Neuronal stem cell (in vitro differentiated cells): ENCODE results near the gene SMIM43.
A peak's percentile ranks its signal among the peaks of the same experiment; 100 is the strongest.

Experiments used
- DNase-seq: peaks from one replicate; pipeline ENCODE4 v3.0.0-alpha.2; 2013; ENCODE audit warnings: low spot score
- H2AFZ ChIP-seq: one replicate; pipeline ENCODE4 v1.6.1; 2013; ENCODE audit warnings: mild to moderate bottlenecking, low read length, inconsistent platforms
- H2AK5ac ChIP-seq: 2 replicates; pipeline ENCODE4 v1.6.1; 2013; ENCODE audit warnings: low read depth, mild to moderate bottlenecking, inconsistent platforms, low read length, moderate library complexity, mixed read lengths
- H2BK120ac ChIP-seq: 2 replicates; pipeline ENCODE4 v1.6.1; 2013; ENCODE audit warnings: low read depth, mild to moderate bottlenecking, inconsistent platforms, low read length, moderate library complexity, mixed read lengths
- H2BK12ac ChIP-seq: one replicate; pipeline ENCODE4 v1.6.1; 2013; ENCODE audit warnings: low read length, inconsistent platforms
- H2BK15ac ChIP-seq: 2 replicates; pipeline ENCODE4 v1.6.1; 2013; ENCODE audit warnings: mild to moderate bottlenecking, low read length, inconsistent platforms, mixed read lengths
- H2BK5ac ChIP-seq: one replicate; pipeline ENCODE4 v1.6.1; 2013; ENCODE audit warnings: inconsistent platforms, mild to moderate bottlenecking, low read length, moderate library complexity
- H3K14ac ChIP-seq: one replicate; pipeline ENCODE4 v1.6.1; 2013; ENCODE audit warnings: low read length, inconsistent platforms
- H3K18ac ChIP-seq: 2 replicates; pipeline ENCODE4 v1.6.1; 2013; ENCODE audit warnings: low read length, inconsistent platforms
- H3K23ac ChIP-seq: 2 replicates; pipeline ENCODE4 v1.6.1; 2013; ENCODE audit warnings: low read depth, mild to moderate bottlenecking, mixed read lengths, low read length, inconsistent platforms; ENCODE audit not compliant: poor library complexity
- H3K27ac ChIP-seq: replicated peaks from 3 replicates; pipeline ENCODE4 v1.5.1; 2013; ENCODE audit warnings: low read length, inconsistent platforms
- H3K27me3 ChIP-seq, 3 experiments: 2 replicates each; pipeline ENCODE4 v1.6.1; 2013; ENCODE audit warnings: low read length in 3 of 3, mild to moderate bottlenecking in 2 of 3, inconsistent platforms in 1 of 3, low read depth in 1 of 3, mixed read lengths in 1 of 3, moderate library complexity in 1 of 3; ENCODE audit not compliant: control insufficient read depth in 3 of 3, insufficient read depth in 3 of 3
- H3K36me3 ChIP-seq, 2 donors: replicated peaks in 1 of 2; 2 replicates each; pipeline ENCODE4 v1.6.1; 2013; ENCODE audit warnings: low read length in 2 of 2; ENCODE audit not compliant: control insufficient read depth in 2 of 2, insufficient read depth in 2 of 2
- H3K4ac ChIP-seq: 2 replicates; pipeline ENCODE4 v1.6.1; 2013; ENCODE audit warnings: inconsistent platforms, mild to moderate bottlenecking, low read length, moderate library complexity
- H3K4me1 ChIP-seq, 2 donors: 1 replicate in 1 of 2; 2 replicates in 1 of 2; pipeline ENCODE4 v1.6.1; 2013; ENCODE audit warnings: low read length in 2 of 2, low read depth in 1 of 2; ENCODE audit not compliant: control insufficient read depth in 2 of 2, insufficient read depth in 1 of 2
- H3K4me2 ChIP-seq: one replicate; pipeline ENCODE4 v1.6.1; 2013; ENCODE audit warnings: mild to moderate bottlenecking, low read length, inconsistent platforms; ENCODE audit not compliant: insufficient read depth, poor library complexity, severe bottlenecking
- H3K4me3 ChIP-seq, 2 donors: 2 replicates each; pipeline ENCODE4 v1.5.1; 2013; ENCODE audit warnings: low read length in 2 of 2, mild to moderate bottlenecking in 2 of 2, inconsistent platforms in 1 of 2, moderate library complexity in 1 of 2
- H3K79me1 ChIP-seq: one replicate; pipeline ENCODE4 v1.6.1; 2013; ENCODE audit warnings: low read depth, mild to moderate bottlenecking, inconsistent platforms, low read length, moderate library complexity
- H3K9ac ChIP-seq: one replicate; pipeline ENCODE4 v1.6.1; 2013; ENCODE audit warnings: mild to moderate bottlenecking, low read depth, low read length, inconsistent platforms; ENCODE audit not compliant: poor library complexity
- H3K9me3 ChIP-seq, 2 donors: replicated peaks in 1 of 2; 2 replicates each; pipeline versions ENCODE3 to v1.6.1; 2013; ENCODE audit warnings: low read length in 2 of 2, mild to moderate bottlenecking in 2 of 2, inconsistent platforms in 1 of 2, low read depth in 1 of 2, mixed read lengths in 1 of 2, moderate library complexity in 1 of 2; ENCODE audit not compliant: control insufficient read depth in 2 of 2, insufficient read depth in 1 of 2
- H4K8ac ChIP-seq: one replicate; pipeline ENCODE4 v1.6.1; 2013; ENCODE audit warnings: low read depth, mild to moderate bottlenecking, inconsistent platforms, low read length, moderate library complexity
- H4K91ac ChIP-seq: one replicate; pipeline ENCODE4 v1.6.1; 2013; ENCODE audit warnings: low read length, low read depth, mild to moderate bottlenecking, inconsistent platforms; ENCODE audit not compliant: poor library complexity
- WGBS, 2 donors: extraction: QIAGEN DNeasy Blood & Tissue Kit; methylation state at CpG; one replicate each; pipeline ENCODE4 v1.1.7; 2013; ENCODE audit warnings: missing lambda C conversion rate in 2 of 2, mixed read lengths in 1 of 2; ENCODE audit not compliant: insufficient read length in 2 of 2, insufficient replicate concordance in 1 of 2; ENCODE audit errors: extremely low coverage in 2 of 2; 5-methylcytosine and 5-hydroxymethylcytosine counted together

The SMIM43 gene

GRCh38 chr4:121784401-121784800 is 19.4 kb upstream of the SMIM43 start:
- H3K79me1 ChIP-seq = no peaks in the 10 kb centered on the region
- no peak for DNase-seq

GRCh38 chr4:121783210-121783609 is 18.2 kb upstream of the SMIM43 start:
- Histone ChIP-seq H3K4me1 (peaks cover 0 to 2% of the 10 kb centered on the region in 2 donors), H3K9me3 (no peaks in the 10 kb centered on the region), H3K4me2 (no peak overlapping the region), H3K9ac (no peak overlapping the region), H4K8ac (no peak overlapping the region), H3K27me3 (peaks cover 0 to 3% (median 0%) of the 10 kb centered on the region in 3 experiments), H2AK5ac (no peak overlapping the region), H4K91ac (no peak overlapping the region), H3K27ac (no peak overlapping the region), H3K4ac (no peak overlapping the region), H2BK120ac (no peak overlapping the region), H2BK15ac (no peak overlapping the region), H2BK12ac (no peak overlapping the region), H3K23ac (no peak overlapping the region), H2AFZ (no peak overlapping the region), H3K79me1 (no peaks in the 10 kb centered on the region), H3K14ac (no peak overlapping the region), H3K4me3 (no peak overlapping the region), H3K18ac (no peak overlapping the region), H2BK5ac (no peak overlapping the region), H3K36me3 (no peaks in the 10 kb centered on the region)
- DNase-seq = no peak
- no CpG with 5 or more reads among the region's 1 CpG for WGBS, 2 donors

More at GRCh38 chr4:121784401-121784800, 19.4 kb upstream of the SMIM43 start:
- Histone ChIP-seq H4K8ac (no peak overlapping the region), H3K18ac (no peak overlapping the region), H3K4me2 (no peak overlapping the region), H3K27ac (no peak overlapping the region), H3K4me3 (no peak overlapping the region), H3K23ac (no peak overlapping the region), H3K36me3 (no peaks in the 10 kb centered on the region), H3K14ac (no peak overlapping the region), H3K27me3 (peaks cover 0 to 3% (median 0%) of the 10 kb centered on the region in 3 experiments), H4K91ac (no peak overlapping the region), H2AFZ (no peak overlapping the region), H3K4ac (no peak overlapping the region), H2AK5ac (no peak overlapping the region), H2BK12ac (no peak overlapping the region), H3K4me1 (peaks cover 0 to 2% of the 10 kb centered on the region in 2 donors), H3K9ac (no peak overlapping the region), H2BK120ac (no peak overlapping the region), H3K9me3 (no peaks in the 10 kb centered on the region), H2BK5ac (no peak overlapping the region), H2BK15ac (no peak overlapping the region)
- no CpG with 5 or more reads among the region's 1 CpG for WGBS, 2 donors

GRCh38 chr4:121778991-121779628 is 14.1 kb upstream of the SMIM43 start:
- no peak overlapping the region for H2BK120ac ChIP-seq
- H2BK5ac ChIP-seq = no peak overlapping the region
- H3K27me3 ChIP-seq = peaks cover 0 to 29% (median 0%) of the 10 kb centered on the region in 3 experiments
- H3K4me2 ChIP-seq = no peak overlapping the region
- no peak overlapping the region for H2AK5ac ChIP-seq
- WGBS, 2 donors = no CpG with 5 or more reads among the region's 8 CpGs
- H3K18ac ChIP-seq = no peak overlapping the region
- no peak overlapping the region for H4K91ac ChIP-seq
- peaks cover 0 to 4% of the 10 kb centered on the region in 2 donors for H3K4me1 ChIP-seq
- H3K36me3 ChIP-seq = no peaks in the 10 kb centered on the region
- no peak overlapping the region for H3K23ac ChIP-seq
- H4K8ac ChIP-seq = no peak overlapping the region
- no peak overlapping the region for H3K4me3 ChIP-seq
- H2BK15ac ChIP-seq = no peak overlapping the region
- no peak overlapping the region for H3K27ac ChIP-seq
- no peak for DNase-seq
- no peak overlapping the region for H2AFZ ChIP-seq
- H3K9me3 ChIP-seq = no peaks in the 10 kb centered on the region
- H3K9ac ChIP-seq = no peak overlapping the region
- H3K14ac ChIP-seq = no peak overlapping the region
- no peak overlapping the region for H2BK12ac ChIP-seq
- no peak overlapping the region for H3K4ac ChIP-seq
- H3K79me1 ChIP-seq = no peaks in the 10 kb centered on the region

- Histone ChIP-seq H2BK15ac (no peak overlapping the region), H3K23ac (no peak overlapping the region), H4K8ac (no peak overlapping the region), H2BK12ac (no peak overlapping the region), H3K9me3 (no peaks in the 10 kb centered on the region), H2BK120ac (no peak overlapping the region), H3K14ac (no peak overlapping the region), H3K4ac (no peak overlapping the region), H3K79me1 (no peaks in the 10 kb centered on the region), H4K91ac (no peak overlapping the region), H2BK5ac (no peak overlapping the region), H2AK5ac (no peak overlapping the region), H3K18ac (no peak overlapping the region), H3K9ac (no peak overlapping the region), H3K4me3 (no peak overlapping the region), H3K27me3 (peaks cover 0 to 29% (median 0%) of the 10 kb centered on the region in 3 experiments), H3K36me3 (no peaks in the 10 kb centered on the region), H3K4me1 (peaks cover 0 to 7% of the 10 kb centered on the region in 2 donors), H2AFZ (peak overlapping the region; percentile 22), H3K27ac (no peak overlapping the region), H3K4me2 (no peak overlapping the region)
- no CpG with 5 or more reads among the region's 3 CpGs for WGBS, 2 donors
- no peak for DNase-seq
Observed at GRCh38 chr4:121777625-121778024, 12.7 kb upstream of the SMIM43 start.
